ENCODE measurements around the gene KCNK1.

- TF ChIP-seq, protein P1, sequence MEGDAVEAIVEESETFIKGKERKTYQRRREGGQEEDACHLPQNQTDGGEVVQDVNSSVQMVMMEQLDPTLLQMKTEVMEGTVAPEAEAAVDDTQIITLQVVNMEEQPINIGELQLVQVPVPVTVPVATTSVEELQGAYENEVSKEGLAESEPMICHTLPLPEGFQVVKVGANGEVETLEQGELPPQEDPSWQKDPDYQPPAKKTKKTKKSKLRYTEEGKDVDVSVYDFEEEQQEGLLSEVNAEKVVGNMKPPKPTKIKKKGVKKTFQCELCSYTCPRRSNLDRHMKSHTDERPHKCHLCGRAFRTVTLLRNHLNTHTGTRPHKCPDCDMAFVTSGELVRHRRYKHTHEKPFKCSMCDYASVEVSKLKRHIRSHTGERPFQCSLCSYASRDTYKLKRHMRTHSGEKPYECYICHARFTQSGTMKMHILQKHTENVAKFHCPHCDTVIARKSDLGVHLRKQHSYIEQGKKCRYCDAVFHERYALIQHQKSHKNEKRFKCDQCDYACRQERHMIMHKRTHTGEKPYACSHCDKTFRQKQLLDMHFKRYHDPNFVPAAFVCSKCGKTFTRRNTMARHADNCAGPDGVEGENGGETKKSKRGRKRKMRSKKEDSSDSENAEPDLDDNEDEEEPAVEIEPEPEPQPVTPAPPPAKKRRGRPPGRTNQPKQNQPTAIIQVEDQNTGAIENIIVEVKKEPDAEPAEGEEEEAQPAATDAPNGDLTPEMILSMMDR (IDR thresholded peaks at IDR 0.05): no peak
- no peak for TF ChIP-seq POLR2A (IDR thresholded peaks at IDR 0.05)
These were observed 33.7 kb downstream of the KCNK1 start for GRCh38 chr1:233647636-233648035.

Data from lower leg skin (tissue), 3 donors.